OCI-LY3 (cell line): Measurements from ENCODE around the gene CYSLTR2.

Experiments
- CTCF ChIP-seq: fragments of 200-600, 300-600 bp; sonication (generic); IDR thresholded peaks from 2 replicates; pipeline ENCODE4 v1.5.1; 2014; ENCODE audit warnings: antibody characterized with exemption, low read length, low read depth
- EZH2phosphoT487 ChIP-seq: fragments of 200-600 bp; shearing (Covaris generic); IDR thresholded peaks from 2 replicates; pipeline ENCODE4 v1.6.1; 2018; ENCODE audit warnings: antibody characterized with exemption, mixed run types, low read depth

GRCh38 chr13:48655291-48655690, 1.6 kb downstream of the CYSLTR2 start:
- TF ChIP-seq CTCF (no peak), EZH2phosphoT487 (no peak)
